Measurements from ENCODE around the gene NFX1. TPM values are rescaled to one million over a fixed set of nuclear protein-coding genes. Genes with fewer than 3 reads are reported as not detected.

Gene NFX1
- total and polyA plus RNA-seq, 2 donors (not counting 1 experiment from before 2014, with no cell fraction given), result 30.2 to 39.5 TPM

DNA sequence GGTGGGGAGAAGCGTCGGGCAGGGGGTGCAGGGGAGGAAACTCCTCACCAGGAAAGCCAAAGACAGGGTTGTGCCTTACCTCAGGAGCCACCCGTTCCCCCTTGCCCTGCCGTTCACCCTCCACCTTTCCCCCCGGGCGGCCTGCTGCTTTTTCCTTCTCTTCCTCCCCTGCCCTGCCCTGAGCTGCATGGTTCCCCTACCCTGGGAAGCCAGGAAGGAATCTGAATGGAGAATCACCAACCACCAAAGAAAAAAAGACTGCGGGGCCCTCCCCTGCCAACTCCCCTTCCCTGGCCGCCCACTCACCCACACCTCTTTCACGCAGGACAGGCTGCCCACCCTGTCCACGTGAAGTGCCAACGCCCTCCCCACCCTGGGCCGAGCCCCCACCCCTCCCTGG lies 820 bp upstream of the NFX1 start:
- Histone ChIP-seq H4K20me1 (ENCODE audit: control insufficient read depth, extremely low read depth, insufficient read depth, low read length) (no peaks in the 10 kb centered on the region), H3K27me3 (ENCODE audit: control insufficient read depth, insufficient read depth, low read length) (no peaks in the 10 kb centered on the region), H3K4me3 (replicated peaks in 1 of 4; ENCODE audit: control extremely low read depth in 1 of 4, insufficient read depth in 1 of 4, low read depth in 3 of 4, low read length in 4 of 4) (peak overlapping the region in 2 of 4 experiments; percentile 12 to 79), H2AFZ (ENCODE audit: low read length) (no peak overlapping the region), H3K36me3 (ENCODE audit: control insufficient read depth, insufficient read depth, low read length) (peaks cover under 1% of the 10 kb centered on the region), H3K4me2 (ENCODE audit: extremely low read depth, insufficient read depth, low read length) (no peak overlapping the region), H3K9me3 (ENCODE audit: control insufficient read depth, insufficient read depth, low read depth, low read length) (no peaks in the 10 kb centered on the region), H3K9ac (ENCODE audit: insufficient read depth, low read length) (peak overlapping the region; percentile 98), H3K79me2 (ENCODE audit: control insufficient read depth, insufficient read depth, low read length) (peaks cover 35% of the 10 kb centered on the region), H3K27ac (ENCODE audit: insufficient read depth, low read length) (peak overlapping the region; percentile 100), H3K4me1 (ENCODE audit: control insufficient read depth, extremely low read depth, insufficient read depth, low read length) (peaks cover 3% of the 10 kb centered on the region)
- TF ChIP-seq, protein P1, sequence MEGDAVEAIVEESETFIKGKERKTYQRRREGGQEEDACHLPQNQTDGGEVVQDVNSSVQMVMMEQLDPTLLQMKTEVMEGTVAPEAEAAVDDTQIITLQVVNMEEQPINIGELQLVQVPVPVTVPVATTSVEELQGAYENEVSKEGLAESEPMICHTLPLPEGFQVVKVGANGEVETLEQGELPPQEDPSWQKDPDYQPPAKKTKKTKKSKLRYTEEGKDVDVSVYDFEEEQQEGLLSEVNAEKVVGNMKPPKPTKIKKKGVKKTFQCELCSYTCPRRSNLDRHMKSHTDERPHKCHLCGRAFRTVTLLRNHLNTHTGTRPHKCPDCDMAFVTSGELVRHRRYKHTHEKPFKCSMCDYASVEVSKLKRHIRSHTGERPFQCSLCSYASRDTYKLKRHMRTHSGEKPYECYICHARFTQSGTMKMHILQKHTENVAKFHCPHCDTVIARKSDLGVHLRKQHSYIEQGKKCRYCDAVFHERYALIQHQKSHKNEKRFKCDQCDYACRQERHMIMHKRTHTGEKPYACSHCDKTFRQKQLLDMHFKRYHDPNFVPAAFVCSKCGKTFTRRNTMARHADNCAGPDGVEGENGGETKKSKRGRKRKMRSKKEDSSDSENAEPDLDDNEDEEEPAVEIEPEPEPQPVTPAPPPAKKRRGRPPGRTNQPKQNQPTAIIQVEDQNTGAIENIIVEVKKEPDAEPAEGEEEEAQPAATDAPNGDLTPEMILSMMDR (conservative IDR thresholded peaks at IDR 0.05 in 1 of 2, IDR thresholded peaks at IDR 0.05 in 1 of 2; ENCODE audit: low read depth in 1 of 2, low read length in 2 of 2), result no peak
- no peak for TF ChIP-seq EZH2 (IDR thresholded peaks at IDR 0.05; ENCODE audit: low read length, missing control alignments)
- DNase-seq (ENCODE audit: low read depth in 2 of 2), result peak in 1 of 2 donors; percentile 34

GRCh38 chr9:33289936-33290246 lies 425 bp upstream of the NFX1 start:
- Histone ChIP-seq H3K4me3 (replicated peaks in 1 of 4; ENCODE audit: control extremely low read depth in 1 of 4, insufficient read depth in 1 of 4, low read depth in 3 of 4, low read length in 4 of 4) (peak overlapping the region; percentile 60 to 79 (median 75)), H3K4me2 (ENCODE audit: extremely low read depth, insufficient read depth, low read length) (peak overlapping the region; percentile 69), H3K36me3 (ENCODE audit: control insufficient read depth, insufficient read depth, low read length) (peaks cover 4% of the 10 kb centered on the region), H3K27me3 (ENCODE audit: control insufficient read depth, insufficient read depth, low read length) (no peaks in the 10 kb centered on the region), H3K79me2 (ENCODE audit: control insufficient read depth, insufficient read depth, low read length) (peaks cover 39% of the 10 kb centered on the region), H3K27ac (ENCODE audit: insufficient read depth, low read length) (peak overlapping the region; percentile 100), H3K9ac (ENCODE audit: insufficient read depth, low read length) (peak overlapping the region; percentile 98), H3K9me3 (ENCODE audit: control insufficient read depth, insufficient read depth, low read depth, low read length) (no peaks in the 10 kb centered on the region), H2AFZ (ENCODE audit: low read length) (peak overlapping the region; percentile 33), H3K4me1 (ENCODE audit: control insufficient read depth, extremely low read depth, insufficient read depth, low read length) (peaks cover 3% of the 10 kb centered on the region), H4K20me1 (ENCODE audit: control insufficient read depth, extremely low read depth, insufficient read depth, low read length) (no peaks in the 10 kb centered on the region)
- no peak for DNase-seq (ENCODE audit: low read depth in 2 of 2)
- TF ChIP-seq, protein P1 (conservative IDR thresholded peaks at IDR 0.05 in 1 of 2, IDR thresholded peaks at IDR 0.05 in 1 of 2; ENCODE audit: low read depth in 1 of 2, low read length in 2 of 2), result no peak
- TF ChIP-seq EZH2 (IDR thresholded peaks at IDR 0.05; ENCODE audit: low read length, missing control alignments), result no peak

GRCh38 chr9:33291031-33291397 lies 698 bp downstream of the NFX1 start:
- no peak for DNase-seq (ENCODE audit: low read depth in 2 of 2)
- Histone ChIP-seq H3K4me1 (ENCODE audit: control insufficient read depth, extremely low read depth, insufficient read depth, low read length) (peaks cover 3% of the 10 kb centered on the region), H4K20me1 (ENCODE audit: control insufficient read depth, extremely low read depth, insufficient read depth, low read length) (no peaks in the 10 kb centered on the region), H3K27ac (ENCODE audit: insufficient read depth, low read length) (peak overlapping the region; percentile 100), H3K4me2 (ENCODE audit: extremely low read depth, insufficient read depth, low read length) (peak overlapping the region; percentile 81), H2AFZ (ENCODE audit: low read length) (no peak overlapping the region), H3K79me2 (ENCODE audit: control insufficient read depth, insufficient read depth, low read length) (peaks cover 45% of the 10 kb centered on the region), H3K9me3 (ENCODE audit: control insufficient read depth, insufficient read depth, low read depth, low read length) (no peaks in the 10 kb centered on the region), H3K9ac (ENCODE audit: insufficient read depth, low read length) (peak overlapping the region; percentile 98), H3K36me3 (ENCODE audit: control insufficient read depth, insufficient read depth, low read length) (peaks cover 5% of the 10 kb centered on the region), H3K27me3 (ENCODE audit: control insufficient read depth, insufficient read depth, low read length) (no peaks in the 10 kb centered on the region), H3K4me3 (replicated peaks in 1 of 4; ENCODE audit: control extremely low read depth in 1 of 4, insufficient read depth in 1 of 4, low read depth in 3 of 4, low read length in 4 of 4) (peak overlapping the region; percentile 75 to 86 (median 77))
- TF ChIP-seq, protein P1 (conservative IDR thresholded peaks at IDR 0.05 in 1 of 2, IDR thresholded peaks at IDR 0.05 in 1 of 2; ENCODE audit: low read depth in 1 of 2, low read length in 2 of 2), result peak in 1 of 2 donors; percentile 2
- TF ChIP-seq EZH2 (IDR thresholded peaks at IDR 0.05; ENCODE audit: low read length, missing control alignments), result no peak

Measured in fibroblast of lung (primary cell).